Measurements from ENCODE around the gene TMEM229B. TPM values are rescaled to one million over a fixed set of nuclear protein-coding genes. Genes with fewer than 3 reads are reported as not detected.

Gene TMEM229B
- polyA plus RNA-seq, 1 donor from 2014 or later, result 4.2 TPM

DNA sequence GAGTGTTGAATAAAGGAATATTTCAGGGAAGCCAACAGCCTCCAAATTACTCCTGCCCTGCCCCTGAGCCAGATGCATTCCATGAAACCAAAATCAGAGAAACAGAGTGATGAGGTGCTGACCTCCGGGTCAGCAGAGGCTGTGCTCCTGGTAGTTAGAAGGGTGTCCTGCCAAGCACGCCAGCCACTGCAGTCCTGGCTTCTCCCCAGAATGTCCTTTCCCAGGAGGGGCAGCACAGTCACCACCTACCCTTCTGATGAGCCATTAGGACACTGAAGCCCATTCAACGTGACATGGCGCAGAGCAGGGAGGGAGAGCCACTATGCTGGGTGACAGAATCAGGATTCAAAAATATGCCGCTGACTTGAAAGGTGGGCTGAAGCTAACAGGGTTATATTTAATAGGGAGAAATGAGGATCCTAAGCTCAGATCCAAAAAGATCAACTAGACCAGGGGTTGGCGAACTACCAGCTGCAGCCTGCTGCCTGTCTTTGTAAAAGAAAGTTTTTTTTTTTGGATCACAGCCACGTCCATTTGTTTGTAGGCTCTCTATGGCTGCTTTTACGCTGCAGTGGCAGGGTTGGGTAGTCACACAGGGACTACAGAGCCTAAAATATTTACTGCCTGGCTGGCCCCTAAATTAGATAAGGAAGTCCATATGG is 42.0 kb downstream of the TMEM229B start:
- Histone ChIP-seq H3K9ac (ENCODE audit: low read length) (no peak overlapping the region), H3K9me2 (ENCODE audit: insufficient read depth, low read length) (no peaks in the 10 kb centered on the region), H3K4me2 (ENCODE audit: low read length) (no peak overlapping the region), H3K4me3 (ENCODE audit: low read length) (no peak overlapping the region), H3K36me3 (ENCODE audit: insufficient read depth, low read length) (no peaks in the 10 kb centered on the region), H3K79me2 (replicated peaks; ENCODE audit: insufficient read depth, low read length) (no peaks in the 10 kb centered on the region), H3K27me3 (ENCODE audit: insufficient read depth, low read depth, low read length) (no peaks in the 10 kb centered on the region), H3K27ac (ENCODE audit: low read length) (no peak overlapping the region), H3K9me3 (ENCODE audit: low read length) (no peaks in the 10 kb centered on the region), H4K20me1 (ENCODE audit: insufficient read depth) (no peaks in the 10 kb centered on the region), H2AFZ (ENCODE audit: low read depth, low read length) (no peak overlapping the region), H3F3A (ENCODE audit: insufficient read depth, low read length, poor library complexity, severe bottlenecking) (no peaks in the 10 kb centered on the region)
- TF ChIP-seq, protein P1, sequence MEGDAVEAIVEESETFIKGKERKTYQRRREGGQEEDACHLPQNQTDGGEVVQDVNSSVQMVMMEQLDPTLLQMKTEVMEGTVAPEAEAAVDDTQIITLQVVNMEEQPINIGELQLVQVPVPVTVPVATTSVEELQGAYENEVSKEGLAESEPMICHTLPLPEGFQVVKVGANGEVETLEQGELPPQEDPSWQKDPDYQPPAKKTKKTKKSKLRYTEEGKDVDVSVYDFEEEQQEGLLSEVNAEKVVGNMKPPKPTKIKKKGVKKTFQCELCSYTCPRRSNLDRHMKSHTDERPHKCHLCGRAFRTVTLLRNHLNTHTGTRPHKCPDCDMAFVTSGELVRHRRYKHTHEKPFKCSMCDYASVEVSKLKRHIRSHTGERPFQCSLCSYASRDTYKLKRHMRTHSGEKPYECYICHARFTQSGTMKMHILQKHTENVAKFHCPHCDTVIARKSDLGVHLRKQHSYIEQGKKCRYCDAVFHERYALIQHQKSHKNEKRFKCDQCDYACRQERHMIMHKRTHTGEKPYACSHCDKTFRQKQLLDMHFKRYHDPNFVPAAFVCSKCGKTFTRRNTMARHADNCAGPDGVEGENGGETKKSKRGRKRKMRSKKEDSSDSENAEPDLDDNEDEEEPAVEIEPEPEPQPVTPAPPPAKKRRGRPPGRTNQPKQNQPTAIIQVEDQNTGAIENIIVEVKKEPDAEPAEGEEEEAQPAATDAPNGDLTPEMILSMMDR (IDR thresholded peaks at IDR 0.05; ENCODE audit: poor library complexity, severe bottlenecking), result no peak
- TF ChIP-seq MXI1 (conservative IDR thresholded peaks at IDR 0.05; ENCODE audit: poor library complexity, severe bottlenecking), result no peak
- no peak for TF ChIP-seq SMC3 (conservative IDR thresholded peaks at IDR 0.05; ENCODE audit: poor library complexity)
- no peak for TF ChIP-seq TAF1 (IDR thresholded peaks at IDR 0.05; ENCODE audit: low read depth)
- TF ChIP-seq EP300 (conservative IDR thresholded peaks at IDR 0.05; ENCODE audit: poor library complexity, severe bottlenecking), result no peak
- no peak for TF ChIP-seq RAD21 (conservative IDR thresholded peaks at IDR 0.05)
- TF ChIP-seq POLR2AphosphoS5 (IDR thresholded peaks at IDR 0.05), result no peak
- TF ChIP-seq EZH2 (IDR thresholded peaks at IDR 0.05; ENCODE audit: borderline replicate concordance, insufficient read depth, low read length, poor library complexity, severe bottlenecking), result no peak
- TF ChIP-seq, protein P2, sequence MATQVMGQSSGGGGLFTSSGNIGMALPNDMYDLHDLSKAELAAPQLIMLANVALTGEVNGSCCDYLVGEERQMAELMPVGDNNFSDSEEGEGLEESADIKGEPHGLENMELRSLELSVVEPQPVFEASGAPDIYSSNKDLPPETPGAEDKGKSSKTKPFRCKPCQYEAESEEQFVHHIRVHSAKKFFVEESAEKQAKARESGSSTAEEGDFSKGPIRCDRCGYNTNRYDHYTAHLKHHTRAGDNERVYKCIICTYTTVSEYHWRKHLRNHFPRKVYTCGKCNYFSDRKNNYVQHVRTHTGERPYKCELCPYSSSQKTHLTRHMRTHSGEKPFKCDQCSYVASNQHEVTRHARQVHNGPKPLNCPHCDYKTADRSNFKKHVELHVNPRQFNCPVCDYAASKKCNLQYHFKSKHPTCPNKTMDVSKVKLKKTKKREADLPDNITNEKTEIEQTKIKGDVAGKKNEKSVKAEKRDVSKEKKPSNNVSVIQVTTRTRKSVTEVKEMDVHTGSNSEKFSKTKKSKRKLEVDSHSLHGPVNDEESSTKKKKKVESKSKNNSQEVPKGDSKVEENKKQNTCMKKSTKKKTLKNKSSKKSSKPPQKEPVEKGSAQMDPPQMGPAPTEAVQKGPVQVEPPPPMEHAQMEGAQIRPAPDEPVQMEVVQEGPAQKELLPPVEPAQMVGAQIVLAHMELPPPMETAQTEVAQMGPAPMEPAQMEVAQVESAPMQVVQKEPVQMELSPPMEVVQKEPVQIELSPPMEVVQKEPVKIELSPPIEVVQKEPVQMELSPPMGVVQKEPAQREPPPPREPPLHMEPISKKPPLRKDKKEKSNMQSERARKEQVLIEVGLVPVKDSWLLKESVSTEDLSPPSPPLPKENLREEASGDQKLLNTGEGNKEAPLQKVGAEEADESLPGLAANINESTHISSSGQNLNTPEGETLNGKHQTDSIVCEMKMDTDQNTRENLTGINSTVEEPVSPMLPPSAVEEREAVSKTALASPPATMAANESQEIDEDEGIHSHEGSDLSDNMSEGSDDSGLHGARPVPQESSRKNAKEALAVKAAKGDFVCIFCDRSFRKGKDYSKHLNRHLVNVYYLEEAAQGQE (IDR thresholded peaks at IDR 0.05; ENCODE audit: borderline replicate concordance), result no peak

DNA sequence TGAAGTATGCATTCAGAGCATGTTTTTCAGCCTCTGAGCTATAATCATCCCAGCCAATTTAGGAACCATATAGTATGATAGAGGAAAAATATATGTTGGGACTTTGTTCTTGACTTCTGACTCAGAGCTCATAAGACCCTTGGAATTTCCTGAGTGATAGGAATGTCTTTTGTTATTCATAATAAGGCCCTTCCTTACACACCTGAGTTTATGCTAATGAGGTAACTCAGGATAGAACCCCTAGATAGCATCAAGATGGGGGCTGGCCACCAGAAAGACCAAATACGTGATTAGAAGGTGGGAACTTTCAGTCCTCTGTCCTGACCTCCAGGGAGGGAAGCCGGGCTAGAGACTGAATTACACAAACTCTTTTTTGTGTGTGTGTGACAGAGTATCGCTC is 44.1 kb downstream of the TMEM229B start:
- no peaks in the 10 kb centered on the region for H3F3A ChIP-seq (ENCODE audit: insufficient read depth, low read length, poor library complexity, severe bottlenecking)
- no peaks in the 10 kb centered on the region for H3K9me3 ChIP-seq (ENCODE audit: low read length)
- no peak for TF ChIP-seq POLR2AphosphoS5 (IDR thresholded peaks at IDR 0.05)
- TF ChIP-seq MXI1 (conservative IDR thresholded peaks at IDR 0.05; ENCODE audit: poor library complexity, severe bottlenecking), result no peak
- TF ChIP-seq, protein P2 (IDR thresholded peaks at IDR 0.05; ENCODE audit: borderline replicate concordance), result no peak
- no peak for TF ChIP-seq EZH2 (IDR thresholded peaks at IDR 0.05; ENCODE audit: borderline replicate concordance, insufficient read depth, low read length, poor library complexity, severe bottlenecking)
- TF ChIP-seq TAF1 (IDR thresholded peaks at IDR 0.05; ENCODE audit: low read depth), result no peak
- no peak for TF ChIP-seq RAD21 (conservative IDR thresholded peaks at IDR 0.05)
- no peak for TF ChIP-seq SMC3 (conservative IDR thresholded peaks at IDR 0.05; ENCODE audit: poor library complexity)
- H3K4me3 ChIP-seq (ENCODE audit: low read length), result no peak overlapping the region
- no peaks in the 10 kb centered on the region for H3K79me2 ChIP-seq (replicated peaks; ENCODE audit: insufficient read depth, low read length)
- no peaks in the 10 kb centered on the region for H4K20me1 ChIP-seq (ENCODE audit: insufficient read depth)
- H2AFZ ChIP-seq (ENCODE audit: low read depth, low read length), result no peak overlapping the region
- no peak overlapping the region for H3K4me2 ChIP-seq (ENCODE audit: low read length)
- H3K36me3 ChIP-seq (ENCODE audit: insufficient read depth, low read length), result no peaks in the 10 kb centered on the region
- no peaks in the 10 kb centered on the region for H3K27me3 ChIP-seq (ENCODE audit: insufficient read depth, low read depth, low read length)
- no peaks in the 10 kb centered on the region for H3K9me2 ChIP-seq (ENCODE audit: insufficient read depth, low read length)
- H3K27ac ChIP-seq (ENCODE audit: low read length), result no peak overlapping the region
- H3K9ac ChIP-seq (ENCODE audit: low read length), result no peak overlapping the region

Measured in neural cell (in vitro differentiated cells).